Activated T-cell treated with anti-CD3 and anti-CD28 coated beads, Interleukin-2, amount 50 U/mL, for 72 hours (primary cell): ENCODE data around the gene HAVCR1. TPM values are rescaled to one million over a fixed set of nuclear protein-coding genes. Genes with fewer than 3 reads are reported as not detected.
"Not testable (repeated sequence)": the region's sequence is repeated elsewhere in the genome, so short reads cannot be mapped to it uniquely, and the experiment has no call there.

Experiments
- ATAC-seq, 2 donors: fragments of 150-1000 bp; cut with Tn5 transposase; replicated peaks in 1 of 2; 2 replicates each; pipeline ENCODE4 v1.10.0; 2021; ENCODE audit warnings: moderate library complexity in 2 of 2, mild to moderate bottlenecking in 1 of 2
- DNase-seq, 2 donors: peaks; one replicate each; pipeline ENCODE4 v3.0.0; 2021 to 2022; ENCODE audit warnings: mixed read lengths in 1 of 2
- H3K27ac Mint-ChIP-seq: one replicate; pipeline ENCODE4 v1.8.0; 2022; ENCODE audit warnings: mild to moderate bottlenecking, moderate library complexity, mixed read lengths
- H3K27me3 Mint-ChIP-seq: one replicate; pipeline ENCODE4 v1.8.0; 2022; ENCODE audit warnings: low read depth, mixed read lengths
- H3K36me3 Mint-ChIP-seq, 2 donors: one replicate each; pipeline ENCODE4 v1.8.0; 2022; ENCODE audit warnings: mixed read lengths in 2 of 2, mild to moderate bottlenecking in 1 of 2; ENCODE audit not compliant: insufficient read depth in 2 of 2
- H3K4me1 Mint-ChIP-seq: one replicate; pipeline ENCODE4 v1.8.0; 2022; ENCODE audit warnings: low read depth, mixed read lengths
- H3K4me3 Mint-ChIP-seq, 2 donors: one replicate each; pipeline ENCODE4 v1.8.0; 2022; ENCODE audit warnings: mild to moderate bottlenecking in 2 of 2, mixed read lengths in 2 of 2, moderate library complexity in 2 of 2
- H3K9me3 Mint-ChIP-seq, 2 donors: one replicate each; pipeline ENCODE4 v1.8.0; 2022; ENCODE audit warnings: mixed read lengths in 2 of 2
- total RNA-seq, 2 donors: library from RNA; stranded (reverse); gene quantifications; one replicate each; pipeline ENCODE4 v1.2.3, GENCODE V29; 2022

Gene HAVCR1
- total RNA-seq, 2 donors from 2014 or later: 2.6 to 2.7 TPM

GRCh38 chr5:157067005-157067404 is 8.1 kb upstream of the HAVCR1 start:
- Mint-ChIP-seq H3K9me3 (no peaks in the 10 kb centered on the region), H3K4me3 (no peak overlapping the region), H3K27me3 (peaks cover 4% of the 10 kb centered on the region), H3K4me1 (peaks cover 4% of the 10 kb centered on the region), H3K36me3 (no peaks in the 10 kb centered on the region), H3K27ac (no peak overlapping the region)
- DNase-seq (no peak), ATAC-seq (no peak)

GRCh38 chr5:157066080-157066479 is 7.2 kb upstream of the HAVCR1 start:
- Mint-ChIP-seq H3K4me3 (no peak overlapping the region), H3K9me3 (no peaks in the 10 kb centered on the region), H3K27ac (no peak overlapping the region), H3K36me3 (no peaks in the 10 kb centered on the region), H3K4me1 (no peaks in the 10 kb centered on the region), H3K27me3 (peaks cover 4% of the 10 kb centered on the region)
- ATAC-seq (no peak), DNase-seq (no peak)

- Mint-ChIP-seq H3K4me3 (no peak overlapping the region), H3K27ac (no peak overlapping the region), H3K27me3 (peaks cover 4% of the 10 kb centered on the region), H3K36me3 (no peaks in the 10 kb centered on the region), H3K9me3 (no peaks in the 10 kb centered on the region), H3K4me1 (no peaks in the 10 kb centered on the region)
- DNase-seq: no peak
- no peak for ATAC-seq
Observed at GRCh38 chr5:157063776-157064430, 5.0 kb upstream of the HAVCR1 start.

- Mint-ChIP-seq H3K9me3 (no peaks in the 10 kb centered on the region), H3K27me3 (peaks cover 4% of the 10 kb centered on the region), H3K4me3 (no peak overlapping the region), H3K4me1 (no peaks in the 10 kb centered on the region), H3K36me3 (no peaks in the 10 kb centered on the region), H3K27ac (no peak overlapping the region)
- no peak for DNase-seq
- ATAC-seq: no peak
Observed at GRCh38 chr5:157059891-157060290, 975 bp upstream of the HAVCR1 start.

GRCh38 chr5:157057459-157058370 is 1.2 kb downstream of the HAVCR1 start:
- ATAC-seq (no peak), DNase-seq (no peak)
- Mint-ChIP-seq H3K36me3 (no peaks in the 10 kb centered on the region), H3K4me3 (no peak overlapping the region), H3K27ac (no peak overlapping the region), H3K27me3 (no peaks in the 10 kb centered on the region), H3K4me1 (no peaks in the 10 kb centered on the region), H3K9me3 (no peaks in the 10 kb centered on the region)

- not testable (repeated sequence) for H3K4me1 Mint-ChIP-seq, H3K27me3 Mint-ChIP-seq, H3K4me3 Mint-ChIP-seq, ATAC-seq, DNase-seq, H3K27ac Mint-ChIP-seq, H3K9me3 Mint-ChIP-seq, H3K36me3 Mint-ChIP-seq
Observed at GRCh38 chr5:157056848-157057247, 2.1 kb downstream of the HAVCR1 start.

- H3K4me3 Mint-ChIP-seq: no peak overlapping the region
- ATAC-seq (no peak), DNase-seq (no peak)
- no peaks in the 10 kb centered on the region for H3K36me3 Mint-ChIP-seq
- peaks cover 27% of the 10 kb centered on the region for H3K4me1 Mint-ChIP-seq
- no peaks in the 10 kb centered on the region for H3K27me3 Mint-ChIP-seq
- no peaks in the 10 kb centered on the region for H3K9me3 Mint-ChIP-seq
- H3K27ac Mint-ChIP-seq: no peak overlapping the region
Observed at GRCh38 chr5:157051604-157052245, 7.2 kb downstream of the HAVCR1 start.

GRCh38 chr5:157050050-157050449 is 8.9 kb downstream of the HAVCR1 start:
- Mint-ChIP-seq H3K27me3 (no peaks in the 10 kb centered on the region), H3K36me3 (no peaks in the 10 kb centered on the region), H3K4me3 (peak overlapping the region; percentile 16 to 69), H3K27ac (peak overlapping the region; percentile 39), H3K4me1 (peaks cover 33% of the 10 kb centered on the region), H3K9me3 (no peaks in the 10 kb centered on the region)
- ATAC-seq (peak in 1 of 2 donors; percentile 46), DNase-seq (no peak)

GRCh38 chr5:157049605-157050004 is 9.3 kb downstream of the HAVCR1 start:
- Mint-ChIP-seq H3K27ac (peak overlapping the region; percentile 39), H3K4me3 (peak overlapping the region; percentile 16 to 69), H3K4me1 (peaks cover 35% of the 10 kb centered on the region), H3K9me3 (no peaks in the 10 kb centered on the region), H3K36me3 (no peaks in the 10 kb centered on the region), H3K27me3 (no peaks in the 10 kb centered on the region)
- ATAC-seq (no peak), DNase-seq (no peak)

- H3K9me3 Mint-ChIP-seq: no peaks in the 10 kb centered on the region
- no peak overlapping the region for H3K4me3 Mint-ChIP-seq
- peaks cover 43% of the 10 kb centered on the region for H3K4me1 Mint-ChIP-seq
- no peak overlapping the region for H3K27ac Mint-ChIP-seq
- H3K36me3 Mint-ChIP-seq: no peaks in the 10 kb centered on the region
- ATAC-seq (no peak), DNase-seq (no peak)
- no peaks in the 10 kb centered on the region for H3K27me3 Mint-ChIP-seq
Observed at GRCh38 chr5:157047898-157048297, 11.0 kb downstream of the HAVCR1 start.

GRCh38 chr5:157047016-157047415 is 11.9 kb downstream of the HAVCR1 start:
- H3K4me1 Mint-ChIP-seq: peaks cover 43% of the 10 kb centered on the region
- not testable (repeated sequence) for H3K36me3 Mint-ChIP-seq, DNase-seq, ATAC-seq, H3K27ac Mint-ChIP-seq, H3K4me3 Mint-ChIP-seq, H3K27me3 Mint-ChIP-seq, H3K9me3 Mint-ChIP-seq

- Mint-ChIP-seq H3K9me3 (no peaks in the 10 kb centered on the region), H3K27me3 (no peaks in the 10 kb centered on the region), H3K36me3 (no peaks in the 10 kb centered on the region), H3K27ac (no peak overlapping the region), H3K4me3 (no peak overlapping the region), H3K4me1 (peaks cover 43% of the 10 kb centered on the region)
- ATAC-seq: peak; percentile 76 to 87
- peak in 1 of 2 donors; percentile 7 for DNase-seq
Observed at GRCh38 chr5:157046041-157046440, 12.9 kb downstream of the HAVCR1 start.

GRCh38 chr5:157045601-157046000 is 13.3 kb downstream of the HAVCR1 start:
- Mint-ChIP-seq H3K27ac (no peak overlapping the region), H3K36me3 (no peaks in the 10 kb centered on the region), H3K4me3 (no peak overlapping the region), H3K4me1 (peaks cover 40% of the 10 kb centered on the region), H3K9me3 (no peaks in the 10 kb centered on the region), H3K27me3 (no peaks in the 10 kb centered on the region)
- ATAC-seq (no peak), DNase-seq (no peak)
